WTC11 (cell line): ENCODE data around the gene ZNF581. TPM values are rescaled to one million over a fixed set of nuclear protein-coding genes. Genes with fewer than 3 reads are reported as not detected.
A peak's percentile ranks its signal among the peaks of the same experiment; 100 is the strongest.

ENCODE experiments used
- ATAC-seq: fragments of 200-7000 bp; cut with Tn5 transposase; 2 replicates; pipeline ENCODE4 v1.10.0; 2021; ENCODE audit warnings: mild to moderate bottlenecking, moderate library complexity
- CTCF ChIA-PET: fragments of 300-600 bp; sonication (Branson Sonifier 250); formaldehyde crosslinking; loops from one replicate; lab custom pipeline; 2021; ENCODE audit warnings: antibody characterized with exemption; lab: Charles Lee
- POLR2A ChIA-PET: fragments of 350-600 bp; sonication (Branson Sonifier 250); formaldehyde crosslinking; loops from one replicate; lab custom pipeline; 2021; ENCODE audit warnings: antibody characterized with exemption; lab: Charles Lee
- DNase-seq: peaks from one replicate; pipeline ENCODE4 v3.0.0; 2021; ENCODE audit warnings: low spot score
- H3K27ac Mint-ChIP-seq: 2 replicates; pipeline ENCODE4 v1.8.0; 2021; ENCODE audit warnings: mixed read lengths
- H3K27me3 Mint-ChIP-seq: 2 replicates; pipeline ENCODE4 v1.8.0; 2021; ENCODE audit warnings: low read depth, mild to moderate bottlenecking, moderate library complexity, mixed read lengths
- H3K36me3 Mint-ChIP-seq: 2 replicates; pipeline ENCODE4 v1.8.0; 2021; ENCODE audit warnings: mixed read lengths
- H3K4me1 Mint-ChIP-seq: 2 replicates; pipeline ENCODE4 v1.8.0; 2022; ENCODE audit warnings: mixed read lengths
- H3K4me3 Mint-ChIP-seq: 2 replicates; pipeline ENCODE4 v1.8.0; 2021; ENCODE audit warnings: mild to moderate bottlenecking, moderate library complexity, mixed read lengths
- H3K9me3 Mint-ChIP-seq: 2 replicates; pipeline ENCODE4 v1.8.0; 2021; ENCODE audit warnings: mixed read lengths
- AR ChIP-seq: fragments of 250-450 bp; sonication (Bioruptor Pico); IDR thresholded peaks from 2 replicates; pipeline ENCODE4 v1.9.0; 2021; ENCODE audit warnings: mild to moderate bottlenecking
- ATF1 ChIP-seq: sonication (generic); formaldehyde crosslinking; IDR thresholded peaks from 2 replicates; pipeline ENCODE4 v1.8.1; 2023; ENCODE audit warnings: mild to moderate bottlenecking, moderate library complexity, missing genetic modification reagents
- ATF2 ChIP-seq: sonication (generic); formaldehyde crosslinking; IDR thresholded peaks from 2 replicates; pipeline ENCODE4 v1.8.1; 2022; ENCODE audit warnings: low read depth, missing genetic modification reagents, borderline replicate concordance
- EMX1 ChIP-seq: fragments of 250-450 bp; sonication (Bioruptor Pico); IDR thresholded peaks from 2 replicates; pipeline ENCODE4 v1.8.0; 2021; ENCODE audit warnings: mild to moderate bottlenecking
- ETV6 ChIP-seq: sonication (generic); formaldehyde crosslinking; IDR thresholded peaks from 2 replicates; pipeline ENCODE4 v1.8.1; 2022; ENCODE audit warnings: mild to moderate bottlenecking, missing genetic modification reagents
- FOXP1 ChIP-seq: sonication (generic); formaldehyde crosslinking; IDR thresholded peaks from 2 replicates; pipeline ENCODE4 v1.8.0; 2022; ENCODE audit warnings: missing genetic modification reagents, mild to moderate bottlenecking, moderate library complexity, borderline replicate concordance
- GRHL2 ChIP-seq: fragments of 250-450 bp; sonication (Bioruptor Pico); IDR thresholded peaks from 2 replicates; pipeline ENCODE4 v1.8.0; 2022; ENCODE audit warnings: mild to moderate bottlenecking, moderate library complexity; ENCODE audit not compliant: insufficient replicate concordance, severe bottlenecking
- HMGA2 ChIP-seq: fragments of 250-450 bp; sonication (Bioruptor Pico); IDR thresholded peaks from 2 replicates; pipeline ENCODE4 v1.4.0; 2021; ENCODE audit warnings: mild to moderate bottlenecking, moderate library complexity
- JAZF1 ChIP-seq: fragments of 250-450 bp; sonication (Bioruptor Pico); IDR thresholded peaks from 2 replicates; pipeline ENCODE4 v1.9.0; 2021; ENCODE audit warnings: moderate library complexity, mild to moderate bottlenecking, inconsistent platforms
- KAT7 ChIP-seq: sonication (generic); formaldehyde crosslinking; IDR thresholded peaks from 2 replicates; pipeline ENCODE4 v1.8.1; 2023; ENCODE audit warnings: missing genetic modification reagents, mild to moderate bottlenecking, borderline replicate concordance
- NFATC4 ChIP-seq: fragments of 250-450 bp; sonication (Bioruptor Pico); IDR thresholded peaks from 2 replicates; pipeline ENCODE4 v1.9.0; 2021; ENCODE audit warnings: mild to moderate bottlenecking
- NFE2L1 ChIP-seq: sonication (generic); formaldehyde crosslinking; IDR thresholded peaks from 2 replicates; pipeline ENCODE4 v1.8.1; 2023; ENCODE audit warnings: missing genetic modification reagents
- PRRX2 ChIP-seq: fragments of 250-450 bp; sonication (Bioruptor Pico); IDR thresholded peaks from 2 replicates; pipeline ENCODE4 v1.8.0; 2021; ENCODE audit warnings: mild to moderate bottlenecking
- RELA ChIP-seq: sonication (generic); formaldehyde crosslinking; IDR thresholded peaks from 2 replicates; pipeline ENCODE4 v1.8.1; 2022; ENCODE audit warnings: missing genetic modification reagents, mild to moderate bottlenecking, borderline replicate concordance
- TCF7 ChIP-seq: sonication (generic); formaldehyde crosslinking; IDR thresholded peaks from 2 replicates; pipeline ENCODE4 v1.8.0; 2022; ENCODE audit warnings: mild to moderate bottlenecking, low read depth, missing genetic modification reagents, moderate library complexity
- USF2 ChIP-seq: sonication (generic); formaldehyde crosslinking; IDR thresholded peaks from 2 replicates; pipeline ENCODE4 v1.8.1; 2023; ENCODE audit warnings: mild to moderate bottlenecking, missing genetic modification reagents, moderate library complexity
- ZBTB21 ChIP-seq: sonication (generic); formaldehyde crosslinking; IDR thresholded peaks from 2 replicates; pipeline ENCODE4 v1.8.1; 2023; ENCODE audit warnings: mild to moderate bottlenecking, missing genetic modification reagents, borderline replicate concordance
- ZNF263 ChIP-seq: sonication (generic); formaldehyde crosslinking; IDR thresholded peaks from 2 replicates; pipeline ENCODE4 v1.8.1; 2022; ENCODE audit warnings: low read depth, mild to moderate bottlenecking, moderate library complexity, missing genetic modification reagents
- total RNA-seq: library from RNA; stranded (reverse); gene quantifications from 3 replicates; pipeline ENCODE4 v1.2.3, GENCODE V29; 2021
- TF ChIP-seq, protein P1 (sequence below): sonication (generic); formaldehyde crosslinking; IDR thresholded peaks from 2 replicates; pipeline ENCODE4 v1.8.0; 2022; ENCODE audit warnings: mild to moderate bottlenecking, missing genetic modification reagents
- TF ChIP-seq, protein P2 (sequence below): fragments of 250-450 bp; sonication (Bioruptor Pico); IDR thresholded peaks from 2 replicates; pipeline ENCODE4 v1.9.0; 2021; ENCODE audit warnings: mild to moderate bottlenecking, borderline replicate concordance
- TF ChIP-seq, protein P3 (sequence below): sonication (generic); formaldehyde crosslinking; IDR thresholded peaks from 2 replicates; pipeline ENCODE4 v1.8.0; 2023; ENCODE audit warnings: mild to moderate bottlenecking, missing genetic modification reagents
- TF ChIP-seq, protein P4 (sequence below): sonication (generic); formaldehyde crosslinking; conservative IDR thresholded peaks from 2 replicates; pipeline ENCODE4 v1.8.1; 2022; ENCODE audit warnings: mild to moderate bottlenecking, missing genetic modification reagents

The ZNF581 gene
- total RNA-seq, 1 experiment from 2014 or later: 100 TPM

GRCh38 chr19:55615543-55616394 is 27.7 kb upstream of the ZNF581 start (continued):
- TF ChIP-seq ATF2 (CRISPR knock-in tag) (no peak), AR (CRISPR knock-in tag) (no peak), FOXP1 (CRISPR knock-in tag) (no peak), GRHL2 (CRISPR knock-in tag) (no peak), ZNF263 (CRISPR knock-in tag) (no peak)
- TF ChIP-seq, protein P1, sequence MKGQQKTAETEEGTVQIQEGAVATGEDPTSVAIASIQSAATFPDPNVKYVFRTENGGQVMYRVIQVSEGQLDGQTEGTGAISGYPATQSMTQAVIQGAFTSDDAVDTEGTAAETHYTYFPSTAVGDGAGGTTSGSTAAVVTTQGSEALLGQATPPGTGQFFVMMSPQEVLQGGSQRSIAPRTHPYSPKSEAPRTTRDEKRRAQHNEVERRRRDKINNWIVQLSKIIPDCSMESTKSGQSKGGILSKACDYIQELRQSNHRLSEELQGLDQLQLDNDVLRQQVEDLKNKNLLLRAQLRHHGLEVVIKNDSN: no peak

- Mint-ChIP-seq H3K4me1 (0 out of 2 replicates have a peak, but pooled peaks cover 3% of the 10 kb centered on the region), H3K36me3 (peaks cover 19% of the 10 kb centered on the region), H3K9me3 (0 out of 2 replicates have a peak, but pooled peaks cover 3% of the 10 kb centered on the region), H3K4me3 (no peak overlapping the region), H3K27ac (0 out of 2 replicates have a peak overlapping the region, but pooled peaks have one; percentile 53), H3K27me3 (peaks cover 3% of the 10 kb centered on the region; the same call in 1 of the 2 replicates)
- no peak for ATAC-seq
- ChIA-PET CTCF (interaction anchor here (2.3 kb wide), 1 partner anchor 10 kb away, joined by 5 read pairs; no protein-coding TSS in a partner anchor), POLR2A (no interaction called here)
- no peak for DNase-seq
- TF ChIP-seq TCF7 (no peak), RELA (CRISPR knock-in tag) (no peak), NFE2L1 (CRISPR knock-in tag) (no peak), NFATC4 (CRISPR knock-in tag) (no peak), ZBTB21 (CRISPR knock-in tag) (no peak), EMX1 (no peak), HMGA2 (CRISPR knock-in tag) (no peak), JAZF1 (CRISPR knock-in tag) (no peak), KAT7 (CRISPR knock-in tag) (no peak), ATF1 (no peak), PRRX2 (CRISPR knock-in tag) (no peak), ETV6 (CRISPR knock-in tag) (no peak), USF2 (no peak)
- TF ChIP-seq, protein P2, sequence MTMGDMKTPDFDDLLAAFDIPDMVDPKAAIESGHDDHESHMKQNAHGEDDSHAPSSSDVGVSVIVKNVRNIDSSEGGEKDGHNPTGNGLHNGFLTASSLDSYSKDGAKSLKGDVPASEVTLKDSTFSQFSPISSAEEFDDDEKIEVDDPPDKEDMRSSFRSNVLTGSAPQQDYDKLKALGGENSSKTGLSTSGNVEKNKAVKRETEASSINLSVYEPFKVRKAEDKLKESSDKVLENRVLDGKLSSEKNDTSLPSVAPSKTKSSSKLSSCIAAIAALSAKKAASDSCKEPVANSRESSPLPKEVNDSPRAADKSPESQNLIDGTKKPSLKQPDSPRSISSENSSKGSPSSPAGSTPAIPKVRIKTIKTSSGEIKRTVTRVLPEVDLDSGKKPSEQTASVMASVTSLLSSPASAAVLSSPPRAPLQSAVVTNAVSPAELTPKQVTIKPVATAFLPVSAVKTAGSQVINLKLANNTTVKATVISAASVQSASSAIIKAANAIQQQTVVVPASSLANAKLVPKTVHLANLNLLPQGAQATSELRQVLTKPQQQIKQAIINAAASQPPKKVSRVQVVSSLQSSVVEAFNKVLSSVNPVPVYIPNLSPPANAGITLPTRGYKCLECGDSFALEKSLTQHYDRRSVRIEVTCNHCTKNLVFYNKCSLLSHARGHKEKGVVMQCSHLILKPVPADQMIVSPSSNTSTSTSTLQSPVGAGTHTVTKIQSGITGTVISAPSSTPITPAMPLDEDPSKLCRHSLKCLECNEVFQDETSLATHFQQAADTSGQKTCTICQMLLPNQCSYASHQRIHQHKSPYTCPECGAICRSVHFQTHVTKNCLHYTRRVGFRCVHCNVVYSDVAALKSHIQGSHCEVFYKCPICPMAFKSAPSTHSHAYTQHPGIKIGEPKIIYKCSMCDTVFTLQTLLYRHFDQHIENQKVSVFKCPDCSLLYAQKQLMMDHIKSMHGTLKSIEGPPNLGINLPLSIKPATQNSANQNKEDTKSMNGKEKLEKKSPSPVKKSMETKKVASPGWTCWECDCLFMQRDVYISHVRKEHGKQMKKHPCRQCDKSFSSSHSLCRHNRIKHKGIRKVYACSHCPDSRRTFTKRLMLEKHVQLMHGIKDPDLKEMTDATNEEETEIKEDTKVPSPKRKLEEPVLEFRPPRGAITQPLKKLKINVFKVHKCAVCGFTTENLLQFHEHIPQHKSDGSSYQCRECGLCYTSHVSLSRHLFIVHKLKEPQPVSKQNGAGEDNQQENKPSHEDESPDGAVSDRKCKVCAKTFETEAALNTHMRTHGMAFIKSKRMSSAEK (CRISPR knock-in tag): no peak
- TF ChIP-seq, protein P3, sequence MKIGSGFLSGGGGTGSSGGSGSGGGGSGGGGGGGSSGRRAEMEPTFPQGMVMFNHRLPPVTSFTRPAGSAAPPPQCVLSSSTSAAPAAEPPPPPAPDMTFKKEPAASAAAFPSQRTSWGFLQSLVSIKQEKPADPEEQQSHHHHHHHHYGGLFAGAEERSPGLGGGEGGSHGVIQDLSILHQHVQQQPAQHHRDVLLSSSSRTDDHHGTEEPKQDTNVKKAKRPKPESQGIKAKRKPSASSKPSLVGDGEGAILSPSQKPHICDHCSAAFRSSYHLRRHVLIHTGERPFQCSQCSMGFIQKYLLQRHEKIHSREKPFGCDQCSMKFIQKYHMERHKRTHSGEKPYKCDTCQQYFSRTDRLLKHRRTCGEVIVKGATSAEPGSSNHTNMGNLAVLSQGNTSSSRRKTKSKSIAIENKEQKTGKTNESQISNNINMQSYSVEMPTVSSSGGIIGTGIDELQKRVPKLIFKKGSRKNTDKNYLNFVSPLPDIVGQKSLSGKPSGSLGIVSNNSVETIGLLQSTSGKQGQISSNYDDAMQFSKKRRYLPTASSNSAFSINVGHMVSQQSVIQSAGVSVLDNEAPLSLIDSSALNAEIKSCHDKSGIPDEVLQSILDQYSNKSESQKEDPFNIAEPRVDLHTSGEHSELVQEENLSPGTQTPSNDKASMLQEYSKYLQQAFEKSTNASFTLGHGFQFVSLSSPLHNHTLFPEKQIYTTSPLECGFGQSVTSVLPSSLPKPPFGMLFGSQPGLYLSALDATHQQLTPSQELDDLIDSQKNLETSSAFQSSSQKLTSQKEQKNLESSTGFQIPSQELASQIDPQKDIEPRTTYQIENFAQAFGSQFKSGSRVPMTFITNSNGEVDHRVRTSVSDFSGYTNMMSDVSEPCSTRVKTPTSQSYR: no peak
- TF ChIP-seq, protein P4, sequence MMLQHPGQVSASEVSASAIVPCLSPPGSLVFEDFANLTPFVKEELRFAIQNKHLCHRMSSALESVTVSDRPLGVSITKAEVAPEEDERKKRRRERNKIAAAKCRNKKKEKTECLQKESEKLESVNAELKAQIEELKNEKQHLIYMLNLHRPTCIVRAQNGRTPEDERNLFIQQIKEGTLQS (CRISPR knock-in tag): no peak
These were observed 27.0 kb upstream of the ZNF581 start for GRCh38 chr19:55616395-55616875.
